Ectodermal cell (in vitro differentiated cells): ENCODE results near the gene EFL1.

ENCODE experiments used
- H3K27ac ChIP-seq: 2 replicates; pipeline ENCODE4 v1.7.0; 2013; ENCODE audit warnings: mild to moderate bottlenecking, low read depth, low read length; ENCODE audit not compliant: insufficient read depth, poor library complexity, severe bottlenecking
- H3K27me3 ChIP-seq: 2 replicates; pipeline ENCODE4 v1.7.0; 2013; ENCODE audit warnings: mild to moderate bottlenecking, low read length; ENCODE audit not compliant: insufficient read depth, control insufficient read depth, poor library complexity, severe bottlenecking
- H3K36me3 ChIP-seq: one replicate; pipeline ENCODE4 v1.7.0; 2013; ENCODE audit warnings: low read length; ENCODE audit not compliant: control insufficient read depth, insufficient read depth
- H3K4me1 ChIP-seq: one replicate; pipeline ENCODE4 v1.7.0; 2013; ENCODE audit warnings: low read length; ENCODE audit not compliant: control insufficient read depth, insufficient read depth
- H3K4me3 ChIP-seq: 2 replicates; pipeline ENCODE4 v1.7.0; 2013; ENCODE audit warnings: low read depth, low read length, control low read depth; ENCODE audit not compliant: insufficient read depth
- H3K9me3 ChIP-seq: 2 replicates; pipeline ENCODE4 v1.7.0; 2013; ENCODE audit warnings: mild to moderate bottlenecking, low read length, moderate library complexity; ENCODE audit not compliant: control insufficient read depth
- WGBS, 2 experiments: methylation state at CpG; one replicate each; pipeline ENCODE4 v1.1.7; 2013; ENCODE audit warnings: missing lambda C conversion rate in 2 of 2; 5-methylcytosine and 5-hydroxymethylcytosine counted together

Gene EFL1

GRCh38 chr15:82184355-82184754, 78.2 kb downstream of the EFL1 start:
- WGBS, 2 experiments = 100% methylated on average over 1 of the region's 1 CpG

GRCh38 chr15:82183121-82184031, 79.2 kb downstream of the EFL1 start:
- Histone ChIP-seq H3K27ac (no peak overlapping the region), H3K36me3 (no peaks in the 10 kb centered on the region), H3K27me3 (no peaks in the 10 kb centered on the region), H3K9me3 (no peaks in the 10 kb centered on the region), H3K4me1 (no peaks in the 10 kb centered on the region), H3K4me3 (no peak overlapping the region)
- WGBS, 2 experiments = 100% methylated on average over 1 of the region's 2 CpGs

More at GRCh38 chr15:82184355-82184754, 78.2 kb downstream of the EFL1 start:
- H3K27me3 ChIP-seq = no peaks in the 10 kb centered on the region
- H3K4me3 ChIP-seq = no peak overlapping the region
- no peaks in the 10 kb centered on the region for H3K4me1 ChIP-seq
- no peaks in the 10 kb centered on the region for H3K9me3 ChIP-seq
- H3K36me3 ChIP-seq = no peaks in the 10 kb centered on the region
- no peak overlapping the region for H3K27ac ChIP-seq

GRCh38 chr15:82181371-82181770, 81.2 kb downstream of the EFL1 start:
- Histone ChIP-seq H3K36me3 (no peaks in the 10 kb centered on the region), H3K9me3 (no peaks in the 10 kb centered on the region), H3K27me3 (no peaks in the 10 kb centered on the region), H3K4me3 (no peak overlapping the region), H3K27ac (no peak overlapping the region), H3K4me1 (no peaks in the 10 kb centered on the region)
- WGBS, 2 experiments = 93 to 96% methylated on average over 1 to 2 of the region's 2 CpGs

GRCh38 chr15:82178061-82178460, 84.5 kb downstream of the EFL1 start:
- Histone ChIP-seq H3K27ac (no peak overlapping the region), H3K36me3 (no peaks in the 10 kb centered on the region), H3K4me1 (no peaks in the 10 kb centered on the region), H3K4me3 (no peak overlapping the region), H3K9me3 (no peaks in the 10 kb centered on the region), H3K27me3 (no peaks in the 10 kb centered on the region)
- 89 to 93% methylated on average over 2 of the region's 2 CpGs for WGBS, 2 experiments

GRCh38 chr15:82177291-82178010, 85.1 kb downstream of the EFL1 start:
- H3K36me3 ChIP-seq = no peaks in the 10 kb centered on the region
- no peaks in the 10 kb centered on the region for H3K4me1 ChIP-seq
- no peak overlapping the region for H3K27ac ChIP-seq
- WGBS, 2 experiments = 92 to 98% methylated on average over 3 of the region's 3 CpGs
- H3K4me3 ChIP-seq = no peak overlapping the region
- no peaks in the 10 kb centered on the region for H3K27me3 ChIP-seq
- no peaks in the 10 kb centered on the region for H3K9me3 ChIP-seq

- no peak overlapping the region for H3K27ac ChIP-seq
- H3K4me1 ChIP-seq = no peaks in the 10 kb centered on the region
- WGBS, 2 experiments = 92 to 94% methylated on average over 2 of the region's 2 CpGs
Measured at GRCh38 chr15:82176542-82176941, 86.0 kb downstream of the EFL1 start.

GRCh38 chr15:82174471-82175235, 87.9 kb downstream of the EFL1 start:
- Histone ChIP-seq H3K27ac (no peak overlapping the region), H3K27me3 (no peaks in the 10 kb centered on the region), H3K4me3 (no peak overlapping the region), H3K36me3 (no peaks in the 10 kb centered on the region), H3K9me3 (no peaks in the 10 kb centered on the region), H3K4me1 (no peaks in the 10 kb centered on the region)
- WGBS, 2 experiments = 95 to 99% methylated on average over 4 to 5 of the region's 5 CpGs

More at GRCh38 chr15:82176542-82176941, 86.0 kb downstream of the EFL1 start:
- Histone ChIP-seq H3K4me3 (no peak overlapping the region), H3K27me3 (no peaks in the 10 kb centered on the region), H3K36me3 (no peaks in the 10 kb centered on the region), H3K9me3 (no peaks in the 10 kb centered on the region)

- no CpG with 5 or more reads among the region's 1 CpG for WGBS, 2 experiments
- H3K4me3 ChIP-seq = no peak overlapping the region
- no peaks in the 10 kb centered on the region for H3K36me3 ChIP-seq
- no peaks in the 10 kb centered on the region for H3K27me3 ChIP-seq
- H3K4me1 ChIP-seq = no peaks in the 10 kb centered on the region
- no peaks in the 10 kb centered on the region for H3K9me3 ChIP-seq
- H3K27ac ChIP-seq = no peak overlapping the region
Measured at GRCh38 chr15:82173108-82173507, 89.4 kb downstream of the EFL1 start.

GRCh38 chr15:82172506-82172905, 90.0 kb downstream of the EFL1 start:
- Histone ChIP-seq H3K9me3 (no peaks in the 10 kb centered on the region), H3K27ac (no peak overlapping the region), H3K4me1 (no peaks in the 10 kb centered on the region), H3K36me3 (no peaks in the 10 kb centered on the region), H3K27me3 (no peaks in the 10 kb centered on the region), H3K4me3 (no peak overlapping the region)
- 95 to 99% methylated on average over 4 of the region's 4 CpGs for WGBS, 2 experiments

GRCh38 chr15:82168757-82169156, 93.8 kb downstream of the EFL1 start:
- Histone ChIP-seq H3K4me1 (no peaks in the 10 kb centered on the region), H3K36me3 (no peaks in the 10 kb centered on the region), H3K27ac (no peak overlapping the region), H3K27me3 (no peaks in the 10 kb centered on the region), H3K9me3 (no peaks in the 10 kb centered on the region), H3K4me3 (no peak overlapping the region)
- 99 to 100% methylated on average over 2 of the region's 2 CpGs for WGBS, 2 experiments
